ES-I3 (cell line): ENCODE measurements around the gene RGMB.

Source experiments
- H3K36me3 ChIP-seq: 2 replicates; pipeline ENCODE4 v1.6.1; 2013; ENCODE audit warnings: mild to moderate bottlenecking, low read length, control low read depth, moderate library complexity; ENCODE audit not compliant: insufficient read depth
- H3K4me1 ChIP-seq: 2 replicates; pipeline ENCODE4 v1.6.1; 2013; ENCODE audit warnings: mild to moderate bottlenecking, control low read depth, low read length; ENCODE audit not compliant: insufficient read depth
- H3K9ac ChIP-seq: 2 replicates; pipeline ENCODE4 v1.6.1; 2013; ENCODE audit warnings: low read depth, mild to moderate bottlenecking, low read length, moderate library complexity
- H3K9me3 ChIP-seq: 2 replicates; pipeline ENCODE4 v1.6.1; 2013; ENCODE audit warnings: mild to moderate bottlenecking, low read length, moderate library complexity; ENCODE audit not compliant: control insufficient read depth, insufficient read depth

RGMB gene

GRCh38 chr5:98786191-98786853 is 12.9 kb downstream of the RGMB start:
- Histone ChIP-seq H3K36me3 (peaks cover 19% of the 10 kb centered on the region), H3K4me1 (peaks cover 14% of the 10 kb centered on the region), H3K9me3 (no peaks in the 10 kb centered on the region), H3K9ac (no peak overlapping the region)

GRCh38 chr5:98787131-98787719 is 13.8 kb downstream of the RGMB start:
- H3K36me3 ChIP-seq = peaks cover 19% of the 10 kb centered on the region
- H3K9ac ChIP-seq = no peak overlapping the region
- H3K4me1 ChIP-seq = peaks cover 14% of the 10 kb centered on the region
- no peaks in the 10 kb centered on the region for H3K9me3 ChIP-seq

- H3K9me3 ChIP-seq = no peaks in the 10 kb centered on the region
- no peak overlapping the region for H3K9ac ChIP-seq
- H3K4me1 ChIP-seq = peaks cover 14% of the 10 kb centered on the region
- peaks cover 18% of the 10 kb centered on the region for H3K36me3 ChIP-seq
Measured at GRCh38 chr5:98789029-98789428, 15.6 kb downstream of the RGMB start.

- no peak overlapping the region for H3K9ac ChIP-seq
- peaks cover 14% of the 10 kb centered on the region for H3K4me1 ChIP-seq
- peaks cover 18% of the 10 kb centered on the region for H3K36me3 ChIP-seq
- no peaks in the 10 kb centered on the region for H3K9me3 ChIP-seq
Measured at GRCh38 chr5:98791001-98791519, 17.6 kb downstream of the RGMB start.

GRCh38 chr5:98791898-98792580 is 18.6 kb downstream of the RGMB start:
- Histone ChIP-seq H3K9ac (no peak overlapping the region), H3K9me3 (no peaks in the 10 kb centered on the region), H3K36me3 (peaks cover 10% of the 10 kb centered on the region), H3K4me1 (peaks cover 19% of the 10 kb centered on the region)

GRCh38 chr5:98793223-98793622 is 19.8 kb downstream of the RGMB start:
- no peak overlapping the region for H3K9ac ChIP-seq
- peaks cover 3% of the 10 kb centered on the region for H3K36me3 ChIP-seq
- H3K9me3 ChIP-seq = no peaks in the 10 kb centered on the region
- peaks cover 24% of the 10 kb centered on the region for H3K4me1 ChIP-seq

GRCh38 chr5:98794001-98794400 is 20.5 kb downstream of the RGMB start:
- H3K9me3 ChIP-seq = no peaks in the 10 kb centered on the region
- peaks cover 3% of the 10 kb centered on the region for H3K36me3 ChIP-seq
- peaks cover 24% of the 10 kb centered on the region for H3K4me1 ChIP-seq

GRCh38 chr5:98794414-98795080 is 21.1 kb downstream of the RGMB start:
- Histone ChIP-seq H3K9ac (no peak overlapping the region), H3K4me1 (peaks cover 21% of the 10 kb centered on the region), H3K36me3 (peaks cover 3% of the 10 kb centered on the region), H3K9me3 (no peaks in the 10 kb centered on the region)

More at GRCh38 chr5:98794001-98794400, 20.5 kb downstream of the RGMB start:
- H3K9ac ChIP-seq = no peak overlapping the region

- H3K9me3 ChIP-seq = no peaks in the 10 kb centered on the region
- H3K36me3 ChIP-seq = peaks cover 3% of the 10 kb centered on the region
- H3K9ac ChIP-seq = no peak overlapping the region
- H3K4me1 ChIP-seq = peaks cover 17% of the 10 kb centered on the region
Measured at GRCh38 chr5:98795243-98795642, 21.8 kb downstream of the RGMB start.

GRCh38 chr5:98796197-98796972 is 22.9 kb downstream of the RGMB start:
- Histone ChIP-seq H3K9me3 (no peaks in the 10 kb centered on the region), H3K36me3 (peaks cover 3% of the 10 kb centered on the region), H3K9ac (peak overlapping the region; percentile 1; the same call in 1 of the 2 replicates), H3K4me1 (peaks cover 10% of the 10 kb centered on the region)

GRCh38 chr5:98798371-98798770 is 24.9 kb downstream of the RGMB start:
- H3K4me1 ChIP-seq = peaks cover 10% of the 10 kb centered on the region
- peaks cover 3% of the 10 kb centered on the region for H3K36me3 ChIP-seq
- H3K9me3 ChIP-seq = no peaks in the 10 kb centered on the region
- no peak overlapping the region for H3K9ac ChIP-seq

GRCh38 chr5:98798847-98799246 is 25.4 kb downstream of the RGMB start:
- Histone ChIP-seq H3K9me3 (no peaks in the 10 kb centered on the region), H3K9ac (no peak overlapping the region), H3K4me1 (peaks cover 10% of the 10 kb centered on the region), H3K36me3 (no peaks in the 10 kb centered on the region; the same call in 1 of the 2 replicates)

- no peaks in the 10 kb centered on the region for H3K36me3 ChIP-seq
- peaks cover 8% of the 10 kb centered on the region; the same call in 1 of the 2 replicates for H3K9me3 ChIP-seq
Measured at GRCh38 chr5:98804066-98804465, 30.6 kb downstream of the RGMB start.

GRCh38 chr5:98805070-98805469 is 31.6 kb downstream of the RGMB start:
- H3K36me3 ChIP-seq = no peaks in the 10 kb centered on the region
- H3K4me1 ChIP-seq = no peaks in the 10 kb centered on the region
- H3K9ac ChIP-seq = no peak overlapping the region
- peaks cover 8% of the 10 kb centered on the region; the same call in 1 of the 2 replicates for H3K9me3 ChIP-seq

More at GRCh38 chr5:98804066-98804465, 30.6 kb downstream of the RGMB start:
- H3K9ac ChIP-seq = no peak overlapping the region
- no peaks in the 10 kb centered on the region for H3K4me1 ChIP-seq
